Panc1 (cell line): ENCODE results near the gene TMEM184A. TPM values are rescaled to one million over a fixed set of nuclear protein-coding genes. Genes with fewer than 3 reads are reported as not detected.

Source experiments
- ATAC-seq: fragments of 200-7000 bp; cut with Tn5 transposase; 2 replicates; pipeline ENCODE4 v1.9.1; 2020; ENCODE audit warnings: mild to moderate bottlenecking, moderate library complexity
- BruUV-seq: library from RNA; stranded (reverse); fragments of 400-500 nt; replicated peaks from 2 replicates; lab custom pipeline; 2021; lab: Mats Ljungman, UMichigan
- CTCF ChIA-PET: fragments of 300-600 bp; sonication (Branson Sonifier 250); formaldehyde crosslinking; loops from one replicate; lab custom pipeline; 2022; ENCODE audit warnings: antibody characterized with exemption; lab: Charles Lee
- POLR2A ChIA-PET: fragments of 300-600 bp; sonication (Branson Sonifier 250); formaldehyde crosslinking; loops from one replicate; lab custom pipeline; 2022; ENCODE audit warnings: antibody characterized with exemption; lab: Charles Lee
- DNase-seq: peaks from one replicate; pipeline ENCODE4 v3.0.0-alpha.2; 2010; ENCODE audit warnings: low read depth, low spot score
- H3K27ac ChIP-seq: 2 replicates; pipeline ENCODE4 v1.5.1; 2011; ENCODE audit warnings: mild to moderate bottlenecking, low read length, inconsistent platforms
- H3K27me3 ChIP-seq: fragments of 200-500 bp; sonication (Bioruptor generic); 2 replicates; pipeline ENCODE4 v1.6.0; 2014; ENCODE audit warnings: low read length, inconsistent platforms; ENCODE audit not compliant: control insufficient read depth, insufficient read depth
- H3K36me3 ChIP-seq: fragments of 200-500 bp; sonication (Bioruptor generic); 2 replicates; pipeline ENCODE4 v1.5.1; 2014; ENCODE audit warnings: inconsistent platforms, mild to moderate bottlenecking, low read length, moderate library complexity; ENCODE audit not compliant: control insufficient read depth, insufficient read depth
- H3K4me1 ChIP-seq: 2 replicates; pipeline ENCODE4 v1.5.1; 2011; ENCODE audit warnings: inconsistent platforms, mild to moderate bottlenecking, low read length, moderate library complexity; ENCODE audit not compliant: control insufficient read depth, insufficient read depth
- H3K4me3 ChIP-seq, 2 experiments: 2 replicates each; pipeline ENCODE4 v1.5.1; 2011 to 2012; ENCODE audit warnings: low read depth in 2 of 2, low read length in 2 of 2, mild to moderate bottlenecking in 2 of 2, inconsistent platforms in 1 of 2, moderate library complexity in 1 of 2
- H3K9me3 ChIP-seq: fragments of 200-500 bp; sonication (Bioruptor generic); 2 replicates; pipeline ENCODE4 v1.5.1; 2014; ENCODE audit warnings: low read depth, mild to moderate bottlenecking, inconsistent platforms, low read length, moderate library complexity; ENCODE audit not compliant: control insufficient read depth, insufficient read depth
- CTCF ChIP-seq: fragments of 450-650 bp; IDR thresholded peaks from 2 replicates; pipeline ENCODE4 v1.5.1; 2017; ENCODE audit warnings: mild to moderate bottlenecking
- POLR2AphosphoS5 ChIP-seq: IDR thresholded peaks from 2 replicates; pipeline ENCODE4 v1.6.1; 2012; ENCODE audit warnings: mild to moderate bottlenecking, low read depth, low read length, moderate library complexity
- REST ChIP-seq, 2 experiments: IDR thresholded peaks; 2 replicates each; pipeline ENCODE4 v1.6.1; 2011 to 2012; ENCODE audit warnings: low read depth in 2 of 2, control low read depth in 1 of 2, low read length in 1 of 2, mild to moderate bottlenecking in 1 of 2, moderate library complexity in 1 of 2; ENCODE audit not compliant: insufficient read depth in 1 of 2
- SIN3A ChIP-seq: IDR thresholded peaks from 2 replicates; pipeline ENCODE4 v1.6.1; 2012; ENCODE audit warnings: low read depth, mild to moderate bottlenecking, low read length, moderate library complexity, borderline replicate concordance; ENCODE audit not compliant: insufficient read depth
- TCF7L2 ChIP-seq: IDR thresholded peaks from 2 replicates; pipeline ENCODE4 v1.6.1; 2011; ENCODE audit warnings: mild to moderate bottlenecking, low read depth, low read length, inconsistent platforms
- in situ Hi-C: cut with HindIII; loops from 2 replicates; pipeline ENCODE4 v1.10.0; 2016; ENCODE audit warnings: low sequenced_read_pairs, low pct_unique_long_range_greater_than_20kb
- intact Hi-C: fragments of 100-400 bp; cut with micrococcal nuclease; formaldehyde crosslinking; loops from one replicate; pipeline ENCODE4 v1.10.0; 2022; ENCODE audit not compliant: unreplicated experiment
- total RNA-seq: library from RNA; stranded (reverse); gene quantifications from one replicate; pipeline ENCODE4 v1.2.1, GENCODE V29; 2021; ENCODE audit not compliant: unreplicated experiment

The TMEM184A gene
- total RNA-seq, 1 experiment from 2014 or later, result 9.2 TPM

- ChIA-PET POLR2A (no interaction called here), CTCF (no interaction called here)
- intact Hi-C loops (no loop called here), in situ Hi-C loops (no loop called here)
- Histone ChIP-seq H3K27me3 (no peaks in the 10 kb centered on the region), H3K9me3 (no peaks in the 10 kb centered on the region), H3K4me1 (peaks cover 13% of the 10 kb centered on the region), H3K4me3 (no peak overlapping the region), H3K27ac (no peak overlapping the region), H3K36me3 (peaks cover 22% of the 10 kb centered on the region; the same call in 1 of the 2 replicates)
- DNase-seq (no peak), ATAC-seq (no peak)
- TF ChIP-seq SIN3A (no peak), TCF7L2 (no peak), POLR2AphosphoS5 (no peak), REST (IDR thresholded peaks at IDR 0.05; ENCODE audit: insufficient read depth in 1 of 2, low read depth in 2 of 2, low read length in 1 of 2) (no peak), CTCF (no peak)
- no TSS peak for BruUV-seq
Measured at GRCh38 chr7:1498370-1499305, 57.4 kb downstream of the TMEM184A start.

GRCh38 chr7:1497293-1497927, 58.6 kb downstream of the TMEM184A start:
- Histone ChIP-seq H3K36me3 (peaks cover 23% of the 10 kb centered on the region; the same call in 1 of the 2 replicates), H3K27ac (no peak overlapping the region), H3K27me3 (no peaks in the 10 kb centered on the region), H3K9me3 (no peaks in the 10 kb centered on the region), H3K4me1 (peaks cover 4% of the 10 kb centered on the region; the same call in 1 of the 2 replicates), H3K4me3 (no peak overlapping the region)
- CTCF ChIA-PET, result interaction anchor here (0.5 kb wide), 1 partner anchor 9 kb away, joined by 3 read pairs; no protein-coding TSS in a partner anchor
- ATAC-seq (no peak), DNase-seq (no peak)
- intact Hi-C loops (no loop called here), in situ Hi-C loops (no loop called here)
- BruUV-seq, result no TSS peak
- POLR2A ChIA-PET, result no interaction called here
- no peak for TF ChIP-seq REST (IDR thresholded peaks at IDR 0.05; ENCODE audit: insufficient read depth in 1 of 2, low read depth in 2 of 2, low read length in 1 of 2)
- no peak for TF ChIP-seq POLR2AphosphoS5
- TF ChIP-seq SIN3A, result no peak
- TF ChIP-seq CTCF, result no peak
- TF ChIP-seq TCF7L2, result no peak
